HepG2 (cell line): Measurements from ENCODE around the gene ALG9. TPM values are rescaled to one million over a fixed set of nuclear protein-coding genes. Genes with fewer than 3 reads are reported as not detected.

ENCODE experiments used
- DPF2 ChIP-seq: sonication (generic); formaldehyde crosslinking; IDR thresholded peaks from 2 replicates; pipeline ENCODE4 v1.4.0; 2020; ENCODE audit warnings: mild to moderate bottlenecking, low read depth, missing genetic modification reagents, borderline replicate concordance
- FOXM1 ChIP-seq: sonication (generic); formaldehyde crosslinking; IDR thresholded peaks from 2 replicates; pipeline ENCODE4 v1.5.0; 2020; ENCODE audit warnings: missing genetic modification reagents
- NRL ChIP-seq: sonication (generic); formaldehyde crosslinking; IDR thresholded peaks from 2 replicates; pipeline ENCODE4 v1.5.0; 2020; ENCODE audit warnings: missing genetic modification reagents, mild to moderate bottlenecking, moderate library complexity, borderline replicate concordance
- PAF1 ChIP-seq: IDR thresholded peaks from 2 replicates; pipeline ENCODE4 v1.6.1; 2016; ENCODE audit warnings: missing genetic modification reagents, missing compliant biosample characterization
- PAX8 ChIP-seq: sonication (generic); formaldehyde crosslinking; IDR thresholded peaks from 2 replicates; pipeline ENCODE4 v1.8.0; 2022; ENCODE audit warnings: mild to moderate bottlenecking, missing genetic modification reagents, borderline replicate concordance
- PCBP2 ChIP-seq: fragments of 200-400 bp; formaldehyde crosslinking; optimal IDR thresholded peaks from 2 replicates; pipeline ENCODE3; 2018; ENCODE audit warnings: low read length, low read depth; ENCODE audit not compliant: poor library complexity, severe bottlenecking
- POLR2A ChIP-seq, 2 experiments: IDR thresholded peaks; 2 replicates each; pipeline ENCODE4 v1.6.1; 2011; ENCODE audit warnings: low read depth in 2 of 2, low read length in 2 of 2, mild to moderate bottlenecking in 1 of 2, moderate library complexity in 1 of 2; ENCODE audit not compliant: insufficient read depth in 1 of 2
- SIX4 ChIP-seq: sonication (generic); formaldehyde crosslinking; IDR thresholded peaks from 2 replicates; pipeline ENCODE4 v1.4.0; 2020; ENCODE audit warnings: missing genetic modification reagents
- U2AF1 ChIP-seq: fragments of 200-400 bp; formaldehyde crosslinking; optimal IDR thresholded peaks from 2 replicates; pipeline ENCODE3; 2017; ENCODE audit warnings: mild to moderate bottlenecking, low read depth, low read length
- XRCC5 ChIP-seq: fragments of 200-400 bp; formaldehyde crosslinking; optimal IDR thresholded peaks from 2 replicates; pipeline ENCODE3; 2017; ENCODE audit warnings: mild to moderate bottlenecking, low read length
- ZNF280B ChIP-seq: sonication (generic); formaldehyde crosslinking; IDR thresholded peaks from 2 replicates; pipeline ENCODE4 v1.5.0; 2020; ENCODE audit warnings: missing genetic modification reagents, mild to moderate bottlenecking, borderline replicate concordance
- ZNF3 ChIP-seq: IDR thresholded peaks from 2 replicates; pipeline ENCODE4 v1.7.0; 2017; ENCODE audit warnings: inconsistent platforms
- ZNF34 ChIP-seq: sonication (generic); formaldehyde crosslinking; IDR thresholded peaks from 2 replicates; pipeline ENCODE4 v1.4.0; 2020; ENCODE audit warnings: mild to moderate bottlenecking, missing genetic modification reagents, borderline replicate concordance
- ZNF350 ChIP-seq: sonication (generic); formaldehyde crosslinking; IDR thresholded peaks from 2 replicates; pipeline ENCODE4 v1.4.0; 2020; ENCODE audit warnings: mild to moderate bottlenecking, low read depth, missing genetic modification reagents, borderline replicate concordance
- ZNF430 ChIP-seq: sonication (generic); formaldehyde crosslinking; IDR thresholded peaks from 2 replicates; pipeline ENCODE4 v1.9.0; 2021; ENCODE audit warnings: mild to moderate bottlenecking, missing genetic modification reagents
- ZNF503 ChIP-seq: sonication (generic); formaldehyde crosslinking; IDR thresholded peaks from 2 replicates; pipeline ENCODE4 v1.4.0; 2020; ENCODE audit warnings: missing genetic modification reagents
- ZNF577 ChIP-seq: sonication (generic); formaldehyde crosslinking; IDR thresholded peaks from 2 replicates; pipeline ENCODE4 v1.4.0; 2020; ENCODE audit warnings: mild to moderate bottlenecking, low read depth, missing genetic modification reagents, borderline replicate concordance
- ZNF703 ChIP-seq: sonication (generic); formaldehyde crosslinking; IDR thresholded peaks from 2 replicates; pipeline ENCODE4 v1.5.1; 2020; ENCODE audit warnings: missing genetic modification reagents, mild to moderate bottlenecking, moderate library complexity, borderline replicate concordance
- ZSCAN9 ChIP-seq: IDR thresholded peaks from 2 replicates; pipeline ENCODE4 v1.6.1; 2016; ENCODE audit warnings: borderline replicate concordance
- polyA plus RNA-seq, 8 experiments: library from polyadenylated mRNA; depleted of rRNA in 3 of 8; stranded (reverse) in 7 of 8; unstranded in 1 of 8; fragments of >200 nt; fragmentation: Illumina TruSeq in 4 of 8; extraction: Trizol in 4 of 8; gene quantifications; 2 replicates each; pipeline versions ENCODE4 v1.2.1 to v1.2.3, GENCODE V29; 2011 to 2016; ENCODE audit warnings: low read depth in 4 of 8, missing spikeins in 1 of 8, mixed read lengths in 1 of 8; ENCODE audit not compliant: insufficient read depth in 1 of 8
- total RNA-seq, 5 experiments: library from RNA; depleted of rRNA; stranded (reverse); fragments of >200 nt; fragmentation: Illumina TruSeq; extraction: Trizol; gene quantifications; 2 replicates each; pipeline ENCODE4 v1.2.3, GENCODE V29; 2016; ENCODE audit warnings: low read depth in 1 of 5
- TF ChIP-seq, protein P1 (sequence below): IDR thresholded peaks from 2 replicates; pipeline ENCODE4 v1.6.1; 2016; ENCODE audit warnings: missing compliant biosample characterization, missing genetic modification reagents, borderline replicate concordance
- TF ChIP-seq, protein P2 (sequence below): sonication (generic); formaldehyde crosslinking; conservative IDR thresholded peaks from 2 replicates; pipeline ENCODE4 v1.4.0; 2020; ENCODE audit warnings: mild to moderate bottlenecking, missing genetic modification reagents, moderate library complexity

ALG9 gene
- total and polyA plus RNA-seq, 2 of the 13 experiments (the other 11 are each of a cell fraction or from before 2014, with no cell fraction given) = 39.4 to 40.6 TPM

DNA sequence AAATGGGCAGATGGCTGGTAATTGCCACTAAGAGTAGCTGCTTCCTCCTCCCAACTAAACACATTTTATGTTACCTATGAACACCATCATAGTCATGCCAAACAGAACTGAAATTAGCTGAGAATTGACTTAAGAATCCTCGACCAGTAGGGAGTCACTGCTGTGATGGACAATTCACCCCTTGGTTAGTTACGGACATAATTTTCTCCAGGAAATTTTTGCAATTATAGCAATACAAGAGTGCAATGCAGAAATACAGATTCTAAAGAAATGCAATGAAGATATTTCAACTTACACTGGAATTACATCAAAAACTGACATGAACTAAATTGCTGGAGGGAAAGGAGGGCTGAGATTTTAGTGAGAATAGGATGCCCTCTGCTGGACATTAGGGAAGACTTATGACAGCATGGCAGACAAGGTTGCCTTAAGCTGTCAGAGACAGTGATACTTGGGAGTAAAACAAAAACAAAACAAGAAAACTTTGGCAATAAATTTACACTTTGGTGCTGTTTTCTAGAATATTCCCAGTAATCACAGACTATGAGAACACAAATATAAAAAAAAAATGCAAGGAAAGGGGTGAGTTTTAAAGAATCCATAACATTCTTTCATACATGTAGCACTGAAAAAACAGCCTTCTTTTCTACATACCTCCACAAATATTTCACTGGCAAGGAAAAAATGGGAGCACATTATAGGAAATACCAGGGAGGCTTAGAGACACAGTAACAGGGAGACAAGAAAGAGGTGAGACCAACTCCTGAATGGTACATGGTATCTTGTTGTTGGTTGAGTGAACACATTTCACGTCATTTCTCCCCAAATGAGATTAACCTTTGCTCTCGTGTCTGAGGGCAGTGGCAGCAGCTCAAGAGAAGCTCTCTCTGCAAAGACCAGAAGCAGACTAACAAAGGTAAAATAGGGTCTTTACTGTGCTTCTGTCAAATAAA is 94.0 kb downstream of the ALG9 start (continued):
- TF ChIP-seq, protein P1, sequence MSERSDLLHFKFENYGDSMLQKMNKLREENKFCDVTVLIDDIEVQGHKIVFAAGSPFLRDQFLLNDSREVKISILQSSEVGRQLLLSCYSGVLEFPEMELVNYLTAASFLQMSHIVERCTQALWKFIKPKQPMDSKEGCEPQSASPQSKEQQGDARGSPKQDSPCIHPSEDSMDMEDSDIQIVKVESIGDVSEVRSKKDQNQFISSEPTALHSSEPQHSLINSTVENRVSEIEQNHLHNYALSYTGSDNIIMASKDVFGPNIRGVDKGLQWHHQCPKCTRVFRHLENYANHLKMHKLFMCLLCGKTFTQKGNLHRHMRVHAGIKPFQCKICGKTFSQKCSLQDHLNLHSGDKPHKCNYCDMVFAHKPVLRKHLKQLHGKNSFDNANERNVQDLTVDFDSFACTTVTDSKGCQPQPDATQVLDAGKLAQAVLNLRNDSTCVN (CRISPR knock-in tag) = no peak
- TF ChIP-seq ZNF430 (CRISPR knock-in tag) (no peak), ZNF3 (CRISPR knock-in tag) (no peak), DPF2 (peak; percentile 49; the same call in 1 of the 2 replicates), PAX8 (CRISPR knock-in tag) (no peak), ZNF577 (CRISPR knock-in tag) (no peak), ZNF350 (CRISPR knock-in tag) (no peak), ZNF34 (no peak), FOXM1 (CRISPR knock-in tag) (no peak), ZNF503 (CRISPR knock-in tag) (no peak), XRCC5 (no peak), ZNF280B (CRISPR knock-in tag) (no peak), NRL (CRISPR knock-in tag) (no peak), POLR2A (IDR thresholded peaks at IDR 0.05; ENCODE audit: insufficient read depth in 1 of 2, low read depth in 2 of 2, low read length in 2 of 2) (0 out of 4 replicates have a peak, but pooled peaks of 1 of the 2 experiments have one; percentile 39), PAF1 (no peak), SIX4 (CRISPR knock-in tag) (no peak), U2AF1 (no peak), ZNF703 (CRISPR knock-in tag) (no peak), PCBP2 (no peak), ZSCAN9 (CRISPR knock-in tag) (peak; percentile 29; the same call in 1 of the 2 replicates)
- TF ChIP-seq, protein P2, sequence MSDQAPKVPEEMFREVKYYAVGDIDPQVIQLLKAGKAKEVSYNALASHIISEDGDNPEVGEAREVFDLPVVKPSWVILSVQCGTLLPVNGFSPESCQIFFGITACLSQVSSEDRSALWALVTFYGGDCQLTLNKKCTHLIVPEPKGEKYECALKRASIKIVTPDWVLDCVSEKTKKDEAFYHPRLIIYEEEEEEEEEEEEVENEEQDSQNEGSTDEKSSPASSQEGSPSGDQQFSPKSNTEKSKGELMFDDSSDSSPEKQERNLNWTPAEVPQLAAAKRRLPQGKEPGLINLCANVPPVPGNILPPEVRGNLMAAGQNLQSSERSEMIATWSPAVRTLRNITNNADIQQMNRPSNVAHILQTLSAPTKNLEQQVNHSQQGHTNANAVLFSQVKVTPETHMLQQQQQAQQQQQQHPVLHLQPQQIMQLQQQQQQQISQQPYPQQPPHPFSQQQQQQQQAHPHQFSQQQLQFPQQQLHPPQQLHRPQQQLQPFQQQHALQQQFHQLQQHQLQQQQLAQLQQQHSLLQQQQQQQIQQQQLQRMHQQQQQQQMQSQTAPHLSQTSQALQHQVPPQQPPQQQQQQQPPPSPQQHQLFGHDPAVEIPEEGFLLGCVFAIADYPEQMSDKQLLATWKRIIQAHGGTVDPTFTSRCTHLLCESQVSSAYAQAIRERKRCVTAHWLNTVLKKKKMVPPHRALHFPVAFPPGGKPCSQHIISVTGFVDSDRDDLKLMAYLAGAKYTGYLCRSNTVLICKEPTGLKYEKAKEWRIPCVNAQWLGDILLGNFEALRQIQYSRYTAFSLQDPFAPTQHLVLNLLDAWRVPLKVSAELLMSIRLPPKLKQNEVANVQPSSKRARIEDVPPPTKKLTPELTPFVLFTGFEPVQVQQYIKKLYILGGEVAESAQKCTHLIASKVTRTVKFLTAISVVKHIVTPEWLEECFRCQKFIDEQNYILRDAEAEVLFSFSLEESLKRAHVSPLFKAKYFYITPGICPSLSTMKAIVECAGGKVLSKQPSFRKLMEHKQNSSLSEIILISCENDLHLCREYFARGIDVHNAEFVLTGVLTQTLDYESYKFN = peak; percentile 90
